Right lobe of liver (tissue), 4 donors: Measurements from ENCODE around the gene DHRS3.

Source experiments
- POLR2A ChIP-seq: fragments of 450-650 bp; IDR thresholded peaks from one replicate; pipeline ENCODE4 v1.6.1; 2017; ENCODE audit warnings: antibody characterized with exemption, mild to moderate bottlenecking
- TF ChIP-seq, protein P1 (sequence below), 4 donors: fragments of 200-600 bp in 3 of 4; fragments of 450-650 bp in 1 of 4; IDR thresholded peaks; one replicate each; pipeline versions ENCODE4 v1.5.1 to v1.8.0; 2016 to 2022; ENCODE audit warnings: antibody characterized with exemption in 4 of 4, mild to moderate bottlenecking in 2 of 4
- donor health status: DM: no; HTN: no; CAD: no.
- donor health status: DM: no; HTN: no; CAD: no.
- donor health status: DM: no; HTN: yes; CAD: no.

GRCh38 chr1:12546771-12547585 lies 71.0 kb downstream of the DHRS3 start:
- no peak for TF ChIP-seq POLR2A
- TF ChIP-seq, protein P1, sequence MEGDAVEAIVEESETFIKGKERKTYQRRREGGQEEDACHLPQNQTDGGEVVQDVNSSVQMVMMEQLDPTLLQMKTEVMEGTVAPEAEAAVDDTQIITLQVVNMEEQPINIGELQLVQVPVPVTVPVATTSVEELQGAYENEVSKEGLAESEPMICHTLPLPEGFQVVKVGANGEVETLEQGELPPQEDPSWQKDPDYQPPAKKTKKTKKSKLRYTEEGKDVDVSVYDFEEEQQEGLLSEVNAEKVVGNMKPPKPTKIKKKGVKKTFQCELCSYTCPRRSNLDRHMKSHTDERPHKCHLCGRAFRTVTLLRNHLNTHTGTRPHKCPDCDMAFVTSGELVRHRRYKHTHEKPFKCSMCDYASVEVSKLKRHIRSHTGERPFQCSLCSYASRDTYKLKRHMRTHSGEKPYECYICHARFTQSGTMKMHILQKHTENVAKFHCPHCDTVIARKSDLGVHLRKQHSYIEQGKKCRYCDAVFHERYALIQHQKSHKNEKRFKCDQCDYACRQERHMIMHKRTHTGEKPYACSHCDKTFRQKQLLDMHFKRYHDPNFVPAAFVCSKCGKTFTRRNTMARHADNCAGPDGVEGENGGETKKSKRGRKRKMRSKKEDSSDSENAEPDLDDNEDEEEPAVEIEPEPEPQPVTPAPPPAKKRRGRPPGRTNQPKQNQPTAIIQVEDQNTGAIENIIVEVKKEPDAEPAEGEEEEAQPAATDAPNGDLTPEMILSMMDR (IDR thresholded peaks at IDR 0.05) = no peak
